Skeletal muscle satellite cell (primary cell): Measurements from ENCODE around the gene SLC25A43.
A peak's percentile ranks its signal among the peaks of the same experiment; 100 is the strongest.
"Not testable (repeated sequence)": the region's sequence is repeated elsewhere in the genome, so short reads cannot be mapped to it uniquely, and the experiment has no call there.

ENCODE experiments used
- H3K27me3 ChIP-seq: 2 replicates; pipeline ENCODE4 v1.7.0; 2013; ENCODE audit warnings: low read length; ENCODE audit not compliant: control insufficient read depth, insufficient read depth
- H3K36me3 ChIP-seq: 2 replicates; pipeline ENCODE4 v1.7.0; 2013; ENCODE audit warnings: mild to moderate bottlenecking, control low read depth, low read length; ENCODE audit not compliant: insufficient read depth
- H3K4me1 ChIP-seq: 2 replicates; pipeline ENCODE4 v1.7.0; 2013; ENCODE audit warnings: low read length; ENCODE audit not compliant: control insufficient read depth, insufficient read depth
- H3K4me2 ChIP-seq: 2 replicates; pipeline ENCODE4 v1.7.0; 2013; ENCODE audit warnings: mild to moderate bottlenecking, low read length
- H3K4me3 ChIP-seq: 2 replicates; pipeline ENCODE4 v1.7.0; 2013; ENCODE audit warnings: low read length
- H3K9ac ChIP-seq: 2 replicates; pipeline ENCODE4 v1.7.0; 2013; ENCODE audit warnings: mild to moderate bottlenecking, low read depth, low read length, moderate library complexity
- H3K9me3 ChIP-seq: replicated peaks from 2 replicates; pipeline ENCODE4 v1.7.0; 2013; ENCODE audit warnings: mild to moderate bottlenecking, control low read depth, low read length

SLC25A43 gene

GRCh38 chrX:119427795-119428185, 28.7 kb downstream of the SLC25A43 start:
- H3K4me2 ChIP-seq = no peak overlapping the region
- no peaks in the 10 kb centered on the region for H3K27me3 ChIP-seq
- H3K4me3 ChIP-seq = no peak overlapping the region
- H3K9me3 ChIP-seq = no peaks in the 10 kb centered on the region
- peaks cover 12% of the 10 kb centered on the region for H3K4me1 ChIP-seq
- no peak overlapping the region for H3K9ac ChIP-seq
- peaks cover 8% of the 10 kb centered on the region for H3K36me3 ChIP-seq

- Histone ChIP-seq H3K9ac (no peak overlapping the region), H3K4me1 (peaks cover 12% of the 10 kb centered on the region), H3K4me2 (no peak overlapping the region), H3K27me3 (no peaks in the 10 kb centered on the region), H3K36me3 (peaks cover 8% of the 10 kb centered on the region), H3K9me3 (no peaks in the 10 kb centered on the region), H3K4me3 (no peak overlapping the region)
Observed at GRCh38 chrX:119429471-119429870, 30.3 kb downstream of the SLC25A43 start.

GRCh38 chrX:119441295-119441694, 42.2 kb downstream of the SLC25A43 start:
- H3K9me3 ChIP-seq, H3K4me3 ChIP-seq, H3K36me3 ChIP-seq, H3K9ac ChIP-seq, H3K27me3 ChIP-seq, H3K4me1 ChIP-seq, H3K4me2 ChIP-seq: not testable (repeated sequence)

GRCh38 chrX:119442286-119442685, 43.1 kb downstream of the SLC25A43 start:
- H3K9me3 ChIP-seq = no peaks in the 10 kb centered on the region
- H3K4me2 ChIP-seq = no peak overlapping the region
- no peaks in the 10 kb centered on the region for H3K36me3 ChIP-seq

GRCh38 chrX:119453202-119453601, 54.1 kb downstream of the SLC25A43 start:
- H3K4me3 ChIP-seq = no peak overlapping the region
- H3K9me3 ChIP-seq = no peaks in the 10 kb centered on the region
- no peak overlapping the region for H3K4me2 ChIP-seq
- peaks cover 4% of the 10 kb centered on the region for H3K4me1 ChIP-seq
- H3K9ac ChIP-seq = no peak overlapping the region
- H3K27me3 ChIP-seq = no peaks in the 10 kb centered on the region
- H3K36me3 ChIP-seq = no peaks in the 10 kb centered on the region

More at GRCh38 chrX:119442286-119442685, 43.1 kb downstream of the SLC25A43 start:
- Histone ChIP-seq H3K4me1 (no peaks in the 10 kb centered on the region), H3K4me3 (no peak overlapping the region), H3K27me3 (no peaks in the 10 kb centered on the region), H3K9ac (no peak overlapping the region)

GRCh38 chrX:119455264-119455663, 56.1 kb downstream of the SLC25A43 start:
- peaks cover 4% of the 10 kb centered on the region for H3K4me1 ChIP-seq
- H3K4me2 ChIP-seq = no peak overlapping the region
- no peak overlapping the region for H3K4me3 ChIP-seq
- H3K36me3 ChIP-seq = no peaks in the 10 kb centered on the region
- no peaks in the 10 kb centered on the region for H3K9me3 ChIP-seq
- H3K9ac ChIP-seq = no peak overlapping the region
- no peaks in the 10 kb centered on the region for H3K27me3 ChIP-seq

GRCh38 chrX:119459181-119459580, 60.0 kb downstream of the SLC25A43 start:
- Histone ChIP-seq H3K36me3 (no peaks in the 10 kb centered on the region), H3K27me3 (no peaks in the 10 kb centered on the region), H3K9ac (no peak overlapping the region), H3K9me3 (no peaks in the 10 kb centered on the region), H3K4me2 (no peak overlapping the region), H3K4me3 (no peak overlapping the region), H3K4me1 (peaks cover 4% of the 10 kb centered on the region)

GRCh38 chrX:119465555-119465954, 66.4 kb downstream of the SLC25A43 start:
- H3K4me3 ChIP-seq = no peak overlapping the region
- peaks cover 5% of the 10 kb centered on the region for H3K4me1 ChIP-seq
- H3K36me3 ChIP-seq = peaks cover 14% of the 10 kb centered on the region
- H3K9ac ChIP-seq = no peak overlapping the region
- no peaks in the 10 kb centered on the region for H3K27me3 ChIP-seq
- H3K9me3 ChIP-seq = no peaks in the 10 kb centered on the region
- H3K4me2 ChIP-seq = no peak overlapping the region

GRCh38 chrX:119466970-119467369, 67.8 kb downstream of the SLC25A43 start:
- peaks cover 17% of the 10 kb centered on the region for H3K36me3 ChIP-seq
- H3K9me3 ChIP-seq = no peaks in the 10 kb centered on the region
- H3K4me1 ChIP-seq = peaks cover 5% of the 10 kb centered on the region
- no peak overlapping the region for H3K4me2 ChIP-seq
- no peaks in the 10 kb centered on the region for H3K27me3 ChIP-seq
- no peak overlapping the region for H3K4me3 ChIP-seq
- H3K9ac ChIP-seq = no peak overlapping the region

GRCh38 chrX:119467433-119467832, 68.3 kb downstream of the SLC25A43 start:
- Histone ChIP-seq H3K36me3 (peaks cover 17% of the 10 kb centered on the region), H3K27me3 (no peaks in the 10 kb centered on the region), H3K4me2 (peak overlapping the region; percentile 82), H3K9me3 (no peaks in the 10 kb centered on the region), H3K9ac (no peak overlapping the region), H3K4me1 (peaks cover 5% of the 10 kb centered on the region), H3K4me3 (no peak overlapping the region)

GRCh38 chrX:119467842-119468550, 68.9 kb downstream of the SLC25A43 start, which contains the start of gene SLC25A5:
SLC25A5 (plus strand) TSS chrX:119468444; CDS start chrX:119468516, 72 bp downstream.
- Histone ChIP-seq H3K4me2 (peak within 1 kb of the TSS; percentile 86), H3K4me3 (peak within 1 kb of the TSS; percentile 96), H3K27me3 (no peaks in the 10 kb centered on the region), H3K9ac (peak within 1 kb of the TSS; percentile 96), H3K9me3 (no peaks in the 10 kb centered on the region), H3K4me1 (peaks cover 5% of the 10 kb centered on the region), H3K36me3 (peaks cover 17% of the 10 kb centered on the region)
